Endometrium (tissue), 2 donors: ENCODE results near the gene MTUS2.

Source experiments
- FAIRE-seq: peaks from 2 replicates; lab custom pipeline; 2012; peaks lifted over from hg19 to GRCh38; lab: Jason Lieb, UNC
- donor health status: control.
- donor health status: control.

The MTUS2 gene

GRCh38 chr13:29550430-29550988, 730.4 kb downstream of the MTUS2 start:
- FAIRE-seq = no peak

GRCh38 chr13:29551214-29551613, 731.1 kb downstream of the MTUS2 start:
- FAIRE-seq = no peak
